ENCODE results near the gene CLIP4. TPM values are rescaled to one million over a fixed set of nuclear protein-coding genes. Genes with fewer than 3 reads are reported as not detected.
A peak's percentile ranks its signal among the peaks of the same experiment; 100 is the strongest.

Gene CLIP4
- total and polyA plus RNA-seq, 2 experiments from 2014 or later, result 0.06 to 0.14 TPM

DNA sequence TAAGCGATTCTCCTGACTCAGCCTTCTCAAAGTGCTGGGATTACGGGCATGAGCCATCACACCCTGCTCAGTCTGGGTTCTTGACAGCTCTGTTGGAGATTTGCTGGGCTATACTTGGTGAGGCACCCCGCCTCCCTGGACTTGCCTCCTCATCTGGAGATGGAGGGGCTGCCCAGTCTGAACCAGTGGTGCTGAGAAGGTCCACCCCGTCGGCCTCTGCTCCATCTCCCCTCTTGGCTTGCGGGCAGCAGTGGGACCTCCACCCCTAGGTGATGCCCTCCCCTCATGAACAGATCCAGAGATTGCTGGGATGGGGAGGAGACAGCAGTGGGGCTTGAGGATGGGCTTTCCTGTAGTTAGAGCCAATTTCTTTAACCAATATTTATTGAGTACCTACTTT lies 120.9 kb downstream of the CLIP4 start (continued):
- TF ChIP-seq, protein P1, sequence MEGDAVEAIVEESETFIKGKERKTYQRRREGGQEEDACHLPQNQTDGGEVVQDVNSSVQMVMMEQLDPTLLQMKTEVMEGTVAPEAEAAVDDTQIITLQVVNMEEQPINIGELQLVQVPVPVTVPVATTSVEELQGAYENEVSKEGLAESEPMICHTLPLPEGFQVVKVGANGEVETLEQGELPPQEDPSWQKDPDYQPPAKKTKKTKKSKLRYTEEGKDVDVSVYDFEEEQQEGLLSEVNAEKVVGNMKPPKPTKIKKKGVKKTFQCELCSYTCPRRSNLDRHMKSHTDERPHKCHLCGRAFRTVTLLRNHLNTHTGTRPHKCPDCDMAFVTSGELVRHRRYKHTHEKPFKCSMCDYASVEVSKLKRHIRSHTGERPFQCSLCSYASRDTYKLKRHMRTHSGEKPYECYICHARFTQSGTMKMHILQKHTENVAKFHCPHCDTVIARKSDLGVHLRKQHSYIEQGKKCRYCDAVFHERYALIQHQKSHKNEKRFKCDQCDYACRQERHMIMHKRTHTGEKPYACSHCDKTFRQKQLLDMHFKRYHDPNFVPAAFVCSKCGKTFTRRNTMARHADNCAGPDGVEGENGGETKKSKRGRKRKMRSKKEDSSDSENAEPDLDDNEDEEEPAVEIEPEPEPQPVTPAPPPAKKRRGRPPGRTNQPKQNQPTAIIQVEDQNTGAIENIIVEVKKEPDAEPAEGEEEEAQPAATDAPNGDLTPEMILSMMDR (conservative IDR thresholded peaks at IDR 0.05; ENCODE audit: low read depth in 2 of 2), result no peak
- no peak for TF ChIP-seq POLR2AphosphoS5 (IDR thresholded peaks at IDR 0.05; ENCODE audit: low read depth)
- no peak for TF ChIP-seq ZNF331 (CRISPR knock-in tag; IDR thresholded peaks at IDR 0.05; ENCODE audit: low read depth)
- TF ChIP-seq, protein P2, sequence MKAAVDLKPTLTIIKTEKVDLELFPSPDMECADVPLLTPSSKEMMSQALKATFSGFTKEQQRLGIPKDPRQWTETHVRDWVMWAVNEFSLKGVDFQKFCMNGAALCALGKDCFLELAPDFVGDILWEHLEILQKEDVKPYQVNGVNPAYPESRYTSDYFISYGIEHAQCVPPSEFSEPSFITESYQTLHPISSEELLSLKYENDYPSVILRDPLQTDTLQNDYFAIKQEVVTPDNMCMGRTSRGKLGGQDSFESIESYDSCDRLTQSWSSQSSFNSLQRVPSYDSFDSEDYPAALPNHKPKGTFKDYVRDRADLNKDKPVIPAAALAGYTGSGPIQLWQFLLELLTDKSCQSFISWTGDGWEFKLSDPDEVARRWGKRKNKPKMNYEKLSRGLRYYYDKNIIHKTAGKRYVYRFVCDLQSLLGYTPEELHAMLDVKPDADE (IDR thresholded peaks at IDR 0.05), result no peak

DNA sequence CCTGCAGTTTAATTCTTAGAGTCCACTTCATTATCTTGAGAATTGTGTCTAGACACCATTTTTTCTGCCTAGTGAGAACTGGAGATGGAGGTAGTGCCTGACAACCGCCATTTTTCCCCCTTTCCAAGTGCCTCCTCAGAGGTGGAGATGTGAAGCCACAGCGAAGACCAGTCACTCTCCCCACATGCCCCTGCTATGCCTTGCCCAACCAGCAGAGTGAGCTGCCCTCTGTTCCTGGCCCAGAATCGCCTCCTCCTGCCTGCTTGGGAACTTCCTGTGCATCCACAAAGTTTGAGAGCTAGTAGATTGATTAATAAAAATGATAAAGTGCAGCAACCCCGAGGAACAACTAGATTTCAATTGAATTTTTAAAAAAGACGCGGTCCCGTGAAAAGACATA lies 123.3 kb downstream of the CLIP4 start:
- Histone ChIP-seq H3K4me1 (ENCODE audit: insufficient read depth) (no peaks in the 10 kb centered on the region), H4K20me1 (replicated peaks; ENCODE audit: insufficient read depth) (no peaks in the 10 kb centered on the region), H3K4me3 (no peak overlapping the region), H2AFZ (0 out of 2 replicates have a peak overlapping the region, but pooled peaks have one; percentile 43), H3K79me2 (replicated peaks; ENCODE audit: insufficient read depth) (no peaks in the 10 kb centered on the region), H3K27ac (ENCODE audit: low read depth) (no peak overlapping the region), H3K36me3 (ENCODE audit: insufficient read depth) (no peaks in the 10 kb centered on the region), H3K27me3 (ENCODE audit: insufficient read depth) (no peaks in the 10 kb centered on the region), H3K9me2 (ENCODE audit: insufficient read depth) (no peaks in the 10 kb centered on the region), H3K4me2 (no peak overlapping the region), H3F3A (replicated peaks; ENCODE audit: low read depth) (no peaks in the 10 kb centered on the region)
- Mint-ChIP-seq H3K4me3 (no peak overlapping the region), H3K36me3 (ENCODE audit: low read depth) (no peaks in the 10 kb centered on the region), H3K4me1 (no peaks in the 10 kb centered on the region), H3K9me3 (no peaks in the 10 kb centered on the region), H3K27me3 (ENCODE audit: insufficient read depth, low read depth, poor library complexity) (peaks cover 2% of the 10 kb centered on the region), H3K27ac (no peak overlapping the region)
- TF ChIP-seq, protein P2 (IDR thresholded peaks at IDR 0.05), result no peak
- TF ChIP-seq JUNB (IDR thresholded peaks at IDR 0.05; ENCODE audit: unreplicated experiment) (no peak), POLR2AphosphoS5 (IDR thresholded peaks at IDR 0.05; ENCODE audit: low read depth) (no peak), CREB1 (CRISPR knock-in tag; IDR thresholded peaks at IDR 0.05; ENCODE audit: low read depth) (no peak)
- TF ChIP-seq, protein P3, sequence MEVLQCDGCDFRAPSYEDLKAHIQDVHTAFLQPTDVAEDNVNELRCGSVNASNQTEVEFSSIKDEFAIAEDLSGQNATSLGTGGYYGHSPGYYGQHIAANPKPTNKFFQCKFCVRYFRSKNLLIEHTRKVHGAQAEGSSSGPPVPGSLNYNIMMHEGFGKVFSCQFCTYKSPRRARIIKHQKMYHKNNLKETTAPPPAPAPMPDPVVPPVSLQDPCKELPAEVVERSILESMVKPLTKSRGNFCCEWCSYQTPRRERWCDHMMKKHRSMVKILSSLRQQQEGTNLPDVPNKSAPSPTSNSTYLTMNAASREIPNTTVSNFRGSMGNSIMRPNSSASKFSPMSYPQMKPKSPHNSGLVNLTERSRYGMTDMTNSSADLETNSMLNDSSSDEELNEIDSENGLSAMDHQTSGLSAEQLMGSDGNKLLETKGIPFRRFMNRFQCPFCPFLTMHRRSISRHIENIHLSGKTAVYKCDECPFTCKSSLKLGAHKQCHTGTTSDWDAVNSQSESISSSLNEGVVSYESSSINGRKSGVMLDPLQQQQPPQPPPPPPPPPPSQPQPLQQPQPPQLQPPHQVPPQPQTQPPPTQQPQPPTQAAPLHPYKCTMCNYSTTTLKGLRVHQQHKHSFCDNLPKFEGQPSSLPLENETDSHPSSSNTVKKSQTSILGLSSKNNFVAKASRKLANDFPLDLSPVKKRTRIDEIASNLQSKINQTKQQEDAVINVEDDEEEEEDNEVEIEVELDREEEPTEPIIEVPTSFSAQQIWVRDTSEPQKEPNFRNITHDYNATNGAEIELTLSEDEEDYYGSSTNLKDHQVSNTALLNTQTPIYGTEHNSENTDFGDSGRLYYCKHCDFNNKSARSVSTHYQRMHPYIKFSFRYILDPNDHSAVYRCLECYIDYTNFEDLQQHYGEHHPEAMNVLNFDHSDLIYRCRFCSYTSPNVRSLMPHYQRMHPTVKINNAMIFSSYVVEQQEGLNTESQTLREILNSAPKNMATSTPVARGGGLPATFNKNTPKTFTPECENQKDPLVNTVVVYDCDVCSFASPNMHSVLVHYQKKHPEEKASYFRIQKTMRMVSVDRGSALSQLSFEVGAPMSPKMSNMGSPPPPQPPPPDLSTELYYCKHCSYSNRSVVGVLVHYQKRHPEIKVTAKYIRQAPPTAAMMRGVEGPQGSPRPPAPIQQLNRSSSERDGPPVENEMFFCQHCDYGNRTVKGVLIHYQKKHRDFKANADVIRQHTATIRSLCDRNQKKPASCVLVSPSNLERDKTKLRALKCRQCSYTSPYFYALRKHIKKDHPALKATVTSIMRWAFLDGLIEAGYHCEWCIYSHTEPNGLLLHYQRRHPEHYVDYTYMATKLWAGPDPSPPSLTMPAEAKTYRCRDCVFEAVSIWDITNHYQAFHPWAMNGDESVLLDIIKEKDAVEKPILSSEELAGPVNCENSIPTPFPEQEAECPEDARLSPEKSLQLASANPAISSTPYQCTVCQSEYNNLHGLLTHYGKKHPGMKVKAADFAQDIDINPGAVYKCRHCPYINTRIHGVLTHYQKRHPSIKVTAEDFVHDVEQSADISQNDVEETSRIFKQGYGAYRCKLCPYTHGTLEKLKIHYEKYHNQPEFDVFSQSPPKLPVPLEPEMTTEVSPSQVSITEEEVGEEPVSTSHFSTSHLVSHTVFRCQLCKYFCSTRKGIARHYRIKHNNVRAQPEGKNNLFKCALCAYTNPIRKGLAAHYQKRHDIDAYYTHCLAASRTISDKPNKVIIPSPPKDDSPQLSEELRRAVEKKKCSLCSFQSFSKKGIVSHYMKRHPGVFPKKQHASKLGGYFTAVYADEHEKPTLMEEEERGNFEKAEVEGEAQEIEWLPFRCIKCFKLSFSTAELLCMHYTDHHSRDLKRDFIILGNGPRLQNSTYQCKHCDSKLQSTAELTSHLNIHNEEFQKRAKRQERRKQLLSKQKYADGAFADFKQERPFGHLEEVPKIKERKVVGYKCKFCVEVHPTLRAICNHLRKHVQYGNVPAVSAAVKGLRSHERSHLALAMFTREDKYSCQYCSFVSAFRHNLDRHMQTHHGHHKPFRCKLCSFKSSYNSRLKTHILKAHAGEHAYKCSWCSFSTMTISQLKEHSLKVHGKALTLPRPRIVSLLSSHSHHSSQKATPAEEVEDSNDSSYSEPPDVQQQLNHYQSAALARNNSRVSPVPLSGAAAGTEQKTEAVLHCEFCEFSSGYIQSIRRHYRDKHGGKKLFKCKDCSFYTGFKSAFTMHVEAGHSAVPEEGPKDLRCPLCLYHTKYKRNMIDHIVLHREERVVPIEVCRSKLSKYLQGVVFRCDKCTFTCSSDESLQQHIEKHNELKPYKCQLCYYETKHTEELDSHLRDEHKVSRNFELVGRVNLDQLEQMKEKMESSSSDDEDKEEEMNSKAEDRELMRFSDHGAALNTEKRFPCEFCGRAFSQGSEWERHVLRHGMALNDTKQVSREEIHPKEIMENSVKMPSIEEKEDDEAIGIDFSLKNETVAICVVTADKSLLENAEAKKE (CRISPR knock-in tag; IDR thresholded peaks at IDR 0.05), result peak; percentile 53; the same call in 1 of the 2 replicates
- TF ChIP-seq, protein P1 (conservative IDR thresholded peaks at IDR 0.05; ENCODE audit: low read depth in 2 of 2), result peak; percentile 75 to 88
- ATAC-seq (peak; percentile 97), DNase-seq (ENCODE audit: low spot score) (peak; percentile 76)
